GM21619 (cell line): Measurements from ENCODE around the gene PPARA.

Source experiments
- ATAC-seq: cut with Tn5 transposase; IDR thresholded peaks from one replicate; pipeline ENCODE4 v1.9.1; 2021; ENCODE audit not compliant: unreplicated experiment

Gene PPARA

DNA sequence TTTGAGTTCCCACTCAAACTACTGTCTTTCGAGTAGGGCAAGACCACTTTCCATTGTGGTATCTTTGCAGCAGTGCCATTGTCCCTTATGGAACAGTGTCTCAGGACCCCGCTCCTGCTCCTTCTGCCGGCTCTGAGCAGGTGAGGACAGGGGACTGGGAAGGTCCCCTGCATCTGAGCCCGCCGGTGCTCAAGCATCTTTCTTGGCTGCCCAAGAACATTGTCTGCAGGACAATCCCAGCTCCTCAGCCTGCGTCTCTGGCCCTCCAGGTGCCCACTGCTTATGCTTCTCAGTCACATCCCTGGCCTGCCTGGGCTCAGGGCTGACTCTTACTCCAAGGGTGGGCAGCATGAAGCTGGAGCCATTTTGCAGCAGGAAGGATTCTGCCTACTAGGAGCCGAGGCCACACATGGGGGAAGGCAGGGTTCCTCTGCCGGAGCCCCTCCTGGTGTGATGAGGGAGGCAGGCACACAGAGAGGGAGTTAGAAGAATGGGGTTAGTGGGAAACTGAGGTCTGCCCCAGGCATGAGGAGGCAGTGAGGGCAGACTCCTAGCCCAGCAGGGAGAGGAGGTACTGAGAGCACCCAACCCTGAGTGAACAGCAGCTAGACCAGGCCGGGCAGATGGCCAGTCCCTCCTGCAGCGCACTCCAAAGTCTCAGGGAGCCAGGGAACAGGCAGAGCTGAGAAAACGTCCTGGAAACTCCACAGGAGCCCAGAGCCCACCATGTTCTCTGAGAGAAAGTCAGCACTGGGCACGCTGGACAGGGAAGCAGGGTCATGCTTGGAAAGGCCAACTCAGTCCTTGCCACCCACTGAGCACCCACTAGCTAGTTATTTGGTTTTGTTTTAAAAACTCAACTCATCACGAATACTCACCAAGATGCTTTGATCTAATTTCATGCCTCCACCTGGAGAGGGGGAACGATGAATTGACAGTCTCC lies 7.5 kb upstream of the PPARA start:
- no peak for ATAC-seq

DNA sequence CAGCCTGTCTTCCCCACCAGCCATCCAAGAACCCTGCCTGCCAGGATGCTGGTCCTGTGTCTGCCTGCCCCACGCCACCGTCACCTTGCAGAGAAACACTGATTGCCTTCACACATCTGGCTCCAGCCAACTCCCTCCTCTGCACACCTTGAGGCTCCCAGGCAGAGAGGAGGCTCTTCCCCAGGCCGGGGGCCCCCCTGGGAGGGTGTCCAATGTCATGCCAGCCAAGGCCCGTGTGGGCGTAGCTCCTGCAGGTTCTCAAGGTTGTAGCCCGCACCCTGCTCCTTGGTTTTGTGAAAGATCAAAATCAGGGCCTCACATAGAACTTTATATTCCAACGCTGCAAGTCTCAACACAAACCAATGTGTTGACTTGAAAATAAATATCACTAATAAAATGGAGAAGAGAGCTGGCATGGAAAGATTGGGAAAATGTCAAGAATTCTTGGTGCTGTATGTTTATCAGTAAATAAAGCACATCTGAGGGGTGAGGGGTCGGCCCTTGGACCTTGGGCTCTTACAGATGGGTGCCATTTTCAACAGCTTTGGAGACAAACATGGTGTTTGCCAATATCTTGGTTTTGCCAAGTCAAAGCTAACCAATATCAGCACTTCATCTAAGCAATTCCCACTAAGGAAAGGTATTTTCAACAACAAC lies 6.7 kb upstream of the PPARA start:
- no peak for ATAC-seq

DNA sequence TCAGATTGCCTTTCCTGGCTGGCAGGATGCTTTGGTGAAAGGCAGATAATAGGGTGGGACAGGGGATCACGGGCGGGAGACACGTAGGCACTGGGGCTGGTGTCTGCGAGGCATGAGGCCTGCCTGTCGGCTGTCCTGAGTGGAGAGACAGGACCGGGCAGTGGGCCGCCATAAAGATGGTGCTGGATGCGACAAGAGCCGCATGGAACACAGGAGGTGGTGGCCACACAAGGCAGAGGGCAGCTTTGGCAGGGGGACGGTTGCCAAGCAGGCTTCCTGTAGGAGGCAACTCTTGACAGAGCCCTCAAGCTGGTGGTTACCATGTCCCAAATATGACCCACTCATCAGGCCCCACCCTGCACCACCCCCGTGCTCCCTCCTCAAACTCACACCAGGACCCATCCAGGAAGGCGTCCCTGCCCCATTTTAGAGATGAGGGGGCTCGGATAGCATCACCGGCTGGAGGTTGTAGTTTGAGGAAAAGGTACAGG lies 4.9 kb upstream of the PPARA start:
- ATAC-seq: no peak

DNA sequence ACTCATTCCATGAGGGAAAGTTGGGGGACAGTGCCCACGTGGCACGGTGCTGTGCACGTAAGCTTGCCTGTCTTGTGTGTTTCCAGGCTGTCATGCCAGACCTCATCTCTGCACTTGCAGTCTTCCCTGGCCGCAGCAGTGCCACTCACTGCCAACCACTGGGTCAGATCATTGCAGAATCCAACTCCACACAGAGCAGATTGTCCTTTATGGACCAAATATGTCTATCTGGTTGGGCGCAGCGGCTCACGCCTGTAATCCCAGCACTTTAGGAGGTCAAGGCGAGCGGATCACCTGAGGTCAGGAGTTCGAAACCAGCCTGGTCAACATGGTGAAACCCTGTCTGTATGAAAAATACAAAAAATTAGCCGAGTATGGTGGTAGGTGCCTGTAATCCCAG lies 4.4 kb upstream of the PPARA start:
- ATAC-seq: no peak

DNA sequence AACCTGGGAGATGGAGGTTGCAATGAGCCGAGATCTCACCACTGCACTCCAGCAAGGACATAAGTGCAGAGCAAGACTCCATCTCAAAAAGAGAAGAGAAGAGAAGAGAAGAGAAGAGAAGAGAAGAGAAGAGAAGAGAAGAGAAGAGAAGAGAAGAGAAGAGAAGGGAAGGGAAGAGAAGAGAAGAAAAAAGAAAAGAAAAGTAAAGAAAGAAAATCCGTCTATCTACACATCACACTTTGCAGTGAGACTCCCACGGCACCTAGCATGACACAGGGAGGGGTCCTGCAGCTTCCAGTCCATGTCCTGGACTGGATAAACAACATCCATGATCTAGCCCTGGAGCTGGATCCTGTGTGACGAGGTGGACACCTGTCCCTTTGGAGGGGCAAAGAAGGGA lies 4.0 kb upstream of the PPARA start:
- no peak for ATAC-seq

- no peak for ATAC-seq
These were observed 3.3 kb upstream of the PPARA start for GRCh38 chr22:46147061-46147460.

DNA sequence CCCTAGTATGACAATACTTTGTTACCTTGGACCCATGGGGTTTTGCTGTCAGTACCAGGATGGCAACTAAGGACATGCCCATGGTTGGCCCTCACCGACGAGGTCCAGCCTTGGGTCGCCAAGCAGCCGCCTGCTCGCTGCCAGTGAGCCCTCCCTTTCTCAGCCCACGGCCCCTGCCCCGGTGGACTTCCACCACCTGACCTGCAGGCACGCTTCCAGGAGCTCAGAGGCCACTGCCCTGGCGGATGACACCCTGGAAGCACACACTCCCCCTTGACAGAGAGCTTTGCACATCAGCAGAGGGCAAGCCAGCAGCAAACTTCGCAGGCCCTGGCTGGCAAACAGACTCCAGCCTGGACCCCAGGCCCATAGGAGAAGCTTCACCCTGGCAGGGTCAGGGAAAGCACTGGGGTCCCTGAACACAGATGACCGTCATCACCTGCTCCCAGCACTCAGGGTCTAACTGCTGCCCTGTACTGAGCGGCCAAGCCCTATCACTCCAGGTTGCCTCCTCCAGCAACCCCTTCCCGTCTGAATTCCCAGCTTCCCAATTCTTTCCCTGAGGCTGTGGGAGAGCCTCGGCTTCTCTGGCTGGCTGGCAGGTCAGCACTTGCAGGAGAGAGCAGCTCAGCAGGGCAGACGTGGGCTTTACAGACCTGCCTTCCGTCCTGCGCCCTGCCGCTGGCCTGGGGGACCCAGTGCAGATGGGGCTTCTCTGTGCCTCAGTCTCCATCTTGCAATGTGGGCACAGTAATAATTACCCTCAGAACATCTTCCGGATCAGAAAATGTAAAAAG lies 2.7 kb upstream of the PPARA start:
- ATAC-seq: no peak

DNA sequence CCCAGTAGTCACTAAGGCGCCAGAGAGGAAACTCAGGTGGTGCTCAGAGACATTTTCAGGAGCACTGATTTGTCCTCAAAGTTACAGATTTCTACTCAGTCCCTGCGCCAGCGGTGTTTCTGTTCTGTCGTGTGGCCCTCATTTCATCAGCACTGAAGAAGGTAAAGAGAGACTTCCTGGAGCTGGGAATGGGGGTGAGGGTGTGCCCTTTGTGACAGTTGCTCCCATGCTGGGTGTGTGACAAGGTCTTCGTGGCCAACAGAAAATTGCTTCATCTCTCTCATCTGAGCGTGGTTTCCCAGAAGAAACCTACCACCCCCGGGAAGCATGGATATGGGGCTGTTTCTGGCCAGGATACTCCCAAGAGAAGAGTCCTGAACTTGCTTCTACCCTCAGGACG lies 2.0 kb upstream of the PPARA start:
- ATAC-seq: no peak

DNA sequence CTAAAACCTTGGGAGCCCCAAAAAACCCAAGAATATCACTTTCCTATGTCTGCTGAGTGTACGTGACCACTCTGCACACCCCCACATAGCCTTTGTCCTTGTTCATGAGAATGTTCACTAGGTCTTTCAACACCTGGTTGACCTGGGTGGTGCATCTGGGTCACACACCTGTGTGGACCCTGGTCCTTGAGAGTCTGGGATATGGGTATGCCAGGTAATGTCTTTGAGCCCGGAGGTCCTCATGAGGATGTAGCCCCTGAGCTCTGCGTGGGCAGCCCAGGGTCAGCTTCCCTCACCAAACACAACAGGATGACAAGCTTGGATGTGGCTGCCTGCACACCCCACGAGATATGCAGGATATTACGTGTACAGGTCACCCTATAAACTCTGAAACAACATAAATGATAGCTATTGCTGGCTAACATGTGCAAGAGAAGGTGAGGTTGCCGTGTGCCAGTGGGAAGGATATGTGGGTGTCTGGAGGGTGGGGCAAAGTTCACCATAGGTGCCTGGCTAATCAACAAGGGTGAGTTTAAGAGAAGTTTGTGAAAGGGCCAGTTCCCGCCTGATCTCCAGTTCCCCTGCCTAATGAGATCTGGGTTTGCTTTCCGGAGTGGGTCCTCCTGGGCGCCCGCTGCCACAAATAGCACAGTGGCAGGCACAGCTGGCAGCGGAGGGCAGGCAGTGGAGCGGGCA lies 1.4 kb upstream of the PPARA start:
- no peak for ATAC-seq

GRCh38 chr22:46149512-46150033 lies 753 bp upstream of the PPARA start:
- ATAC-seq: no peak

- peak; percentile 25 for ATAC-seq
These were observed 540 bp downstream of the PPARA start for GRCh38 chr22:46150655-46151477.

DNA sequence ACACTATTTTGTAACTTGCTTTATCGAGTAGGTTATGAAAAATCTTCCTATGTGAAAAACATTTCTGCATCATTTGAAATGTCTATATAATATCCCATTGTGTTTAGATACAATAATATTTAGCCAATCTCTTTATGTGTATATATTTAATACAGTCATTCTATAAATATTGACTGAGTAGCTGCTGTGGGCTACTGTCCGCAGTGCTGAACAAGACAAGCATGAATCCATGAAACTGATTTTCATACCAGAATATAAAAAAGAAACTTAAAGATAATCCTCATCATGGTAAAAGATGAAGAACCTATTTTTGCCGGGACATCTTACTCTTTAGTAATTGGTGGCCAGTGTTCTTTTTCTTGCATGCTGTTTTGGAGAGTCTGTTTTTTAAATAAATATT lies 3.6 kb downstream of the PPARA start:
- ATAC-seq: no peak

GRCh38 chr22:46156031-46156430 lies 5.7 kb downstream of the PPARA start:
- ATAC-seq: no peak

DNA sequence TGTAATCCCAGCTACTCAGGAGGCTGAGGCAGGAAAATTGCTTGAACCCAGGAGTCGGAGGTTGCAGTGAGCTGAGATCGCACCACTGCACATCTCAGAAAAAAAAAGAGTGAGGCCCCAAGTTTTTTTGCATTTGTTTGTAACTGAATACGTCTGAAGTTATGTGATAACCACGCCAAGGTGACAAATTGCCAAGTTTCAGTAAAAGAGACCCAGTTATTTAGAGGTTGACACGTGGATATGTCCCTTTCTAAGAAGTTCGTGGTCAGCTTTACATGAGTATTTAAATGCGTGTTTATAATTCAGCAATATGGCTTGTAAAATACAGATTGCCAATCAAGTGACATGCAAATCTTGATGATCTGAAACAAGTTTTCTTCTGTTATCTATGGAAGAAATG lies 8.0 kb downstream of the PPARA start:
- ATAC-seq: no peak

- no peak for ATAC-seq
These were observed 8.9 kb downstream of the PPARA start for GRCh38 chr22:46159212-46159611.

DNA sequence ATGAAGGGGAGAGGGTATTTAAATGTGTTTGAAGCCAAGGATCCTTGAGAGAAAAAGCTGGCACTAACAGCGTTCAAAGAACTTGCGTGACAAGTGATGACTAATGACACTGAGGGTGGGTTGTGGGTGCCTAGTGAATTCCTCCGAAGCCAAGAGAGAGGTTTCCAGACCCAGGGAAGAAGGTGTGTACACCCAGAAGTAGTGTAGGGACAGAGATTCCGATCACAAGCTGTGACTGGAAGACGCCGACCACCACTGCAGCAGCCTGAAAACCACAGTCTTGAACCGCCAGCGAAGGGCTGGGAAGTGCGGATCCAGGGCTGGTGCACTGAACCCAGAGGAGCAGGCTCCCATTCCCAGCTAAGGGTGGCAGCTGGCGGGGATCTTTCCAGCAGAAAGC lies 9.5 kb downstream of the PPARA start:
- ATAC-seq: no peak

- ATAC-seq: no peak
These were observed 12.0 kb downstream of the PPARA start for GRCh38 chr22:46162285-46162684.

- no peak for ATAC-seq
These were observed 12.6 kb downstream of the PPARA start for GRCh38 chr22:46162771-46163556.

- ATAC-seq: no peak
These were observed 13.2 kb downstream of the PPARA start for GRCh38 chr22:46163557-46163888.
